A673 (cell line): ENCODE results near the gene GNG7. TPM values are rescaled to one million over a fixed set of nuclear protein-coding genes. Genes with fewer than 3 reads are reported as not detected.
"Not testable (repeated sequence)": the region's sequence is repeated elsewhere in the genome, so short reads cannot be mapped to it uniquely, and the experiment has no call there.

ENCODE experiments used
- BruUV-seq: library from RNA; stranded (reverse); fragments of 400-500 nt; replicated peaks from 2 replicates; lab custom pipeline; 2021; lab: Mats Ljungman, UMichigan
- CTCF ChIA-PET: fragments of 300-600 bp; sonication (Branson Sonifier 250); formaldehyde crosslinking; loops from one replicate; lab custom pipeline; 2022; ENCODE audit warnings: antibody characterized with exemption; lab: Charles Lee
- POLR2A ChIA-PET: fragments of 300-600 bp; sonication (Branson Sonifier 250); formaldehyde crosslinking; loops from one replicate; lab custom pipeline; 2022; ENCODE audit warnings: antibody characterized with exemption; ENCODE audit not compliant: low non-redundant PET; lab: Charles Lee
- DNase-seq: peaks from one replicate; pipeline ENCODE4 v3.0.0-alpha.2; 2015; ENCODE audit warnings: low spot score
- H3K27ac ChIP-seq: fragments of 200-600 bp; sonication (generic); 2 replicates; pipeline ENCODE4 v1.5.1; 2016; ENCODE audit warnings: mixed run types, low read depth, mild to moderate bottlenecking, mixed read lengths, antibody characterized with exemption, low read length; ENCODE audit not compliant: poor library complexity, severe bottlenecking
- H3K27me3 ChIP-seq: fragments of 200-600 bp; sonication (generic); replicated peaks from 2 replicates; pipeline ENCODE4 v1.6.1; 2017; ENCODE audit warnings: mixed run types, low read depth, mild to moderate bottlenecking, mixed read lengths, antibody characterized with exemption, low read length; ENCODE audit not compliant: insufficient read depth, poor library complexity
- H3K36me3 ChIP-seq: fragments of 200-600 bp; sonication (generic); 2 replicates; pipeline ENCODE4 v1.6.1; 2016; ENCODE audit warnings: mixed run types, mild to moderate bottlenecking, mixed read lengths, antibody characterized with exemption, low read length; ENCODE audit not compliant: insufficient read depth, poor library complexity, severe bottlenecking
- H3K4me1 ChIP-seq: fragments of 200-600 bp; sonication (generic); 2 replicates; pipeline ENCODE4 v1.6.1; 2017; ENCODE audit warnings: mixed run types, mild to moderate bottlenecking, mixed read lengths, antibody characterized with exemption, low read length; ENCODE audit not compliant: insufficient read depth, poor library complexity, severe bottlenecking
- H3K4me3 ChIP-seq: fragments of 200-600 bp; sonication (generic); 2 replicates; pipeline ENCODE4 v1.5.1; 2016; ENCODE audit warnings: low read depth, mixed run types, mild to moderate bottlenecking, mixed read lengths, low read length; ENCODE audit not compliant: poor library complexity, severe bottlenecking
- H3K9me3 ChIP-seq: fragments of 200-600 bp; sonication (generic); 2 replicates; pipeline ENCODE4 v1.6.1; 2016; ENCODE audit warnings: mixed run types, low read depth, mild to moderate bottlenecking, mixed read lengths, antibody characterized with exemption, low read length; ENCODE audit not compliant: poor library complexity, severe bottlenecking
- EZH2 ChIP-seq: fragments of 200-600 bp; sonication (generic); IDR thresholded peaks from 2 replicates; pipeline ENCODE4 v1.6.1; 2017; ENCODE audit warnings: borderline replicate concordance, low read depth, mild to moderate bottlenecking, mixed read lengths, antibody characterized with exemption, low read length; ENCODE audit not compliant: poor library complexity, severe bottlenecking
- intact Hi-C: fragments of 100-400 bp; cut with micrococcal nuclease; formaldehyde crosslinking; loops from one replicate; pipeline ENCODE4 v1.10.0; 2022; ENCODE audit not compliant: unreplicated experiment
- total RNA-seq: library from RNA; stranded (reverse); gene quantifications from 2 replicates; pipeline ENCODE4 v1.2.3, GENCODE V29; 2021
- TF ChIP-seq, protein P1 (sequence below): fragments of 300-800, 200-600 bp; sonication (generic); conservative IDR thresholded peaks from 2 replicates; pipeline ENCODE4 v1.5.1; 2017; ENCODE audit warnings: low read depth, mild to moderate bottlenecking, antibody characterized with exemption, low read length, moderate library complexity, mixed read lengths

The GNG7 gene
- total RNA-seq, 1 experiment from 2014 or later, result 0.30 TPM

DNA sequence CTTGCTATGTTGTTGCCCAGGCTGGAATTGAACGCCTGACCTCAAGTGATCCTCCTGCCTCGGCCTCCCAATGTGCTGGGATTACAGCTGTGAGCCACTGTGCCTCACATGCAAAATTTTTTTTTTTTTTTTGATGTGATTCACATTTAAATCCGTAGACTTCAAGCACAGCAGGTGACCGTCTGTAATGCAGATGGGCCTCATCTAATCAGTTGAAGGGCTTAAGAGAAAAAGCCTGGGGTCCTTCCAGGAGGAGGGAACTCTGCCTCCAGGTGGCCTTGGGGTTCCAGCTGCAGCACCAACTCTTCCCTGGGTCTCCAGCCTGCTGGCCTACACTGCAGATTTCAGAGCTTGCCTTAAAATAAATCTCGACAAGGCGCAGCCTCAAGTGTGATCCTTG lies 183.0 kb downstream of the GNG7 start:
- intact Hi-C loops, result no loop called here
- DNase-seq, result no peak
- POLR2A ChIA-PET, result no interaction called here

DNA sequence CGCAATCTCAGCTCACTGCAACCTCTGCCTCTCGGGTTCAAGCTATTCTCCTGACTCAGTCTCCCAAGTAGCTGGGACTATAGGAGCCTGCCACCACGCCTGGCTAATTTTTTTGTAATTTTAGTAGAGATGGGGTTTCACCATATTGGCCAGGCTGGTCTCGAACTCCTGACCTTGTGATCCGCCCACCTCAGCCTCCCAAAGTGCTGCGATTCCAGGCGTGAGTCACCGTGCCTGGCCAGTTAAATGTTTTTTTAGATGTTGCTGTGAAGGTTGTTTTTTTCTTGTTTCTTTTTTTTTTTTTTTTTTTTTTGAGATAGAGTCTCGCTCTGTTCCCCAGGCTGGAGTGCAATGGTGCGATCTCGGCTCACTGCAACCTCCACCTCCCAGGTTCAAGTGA lies 183.6 kb downstream of the GNG7 start:
- BruUV-seq, H3K4me1 ChIP-seq, H3K36me3 ChIP-seq, CTCF ChIA-PET, H3K4me3 ChIP-seq, H3K27ac ChIP-seq, H3K9me3 ChIP-seq, intact Hi-C loops, DNase-seq, H3K27me3 ChIP-seq: not testable (repeated sequence)
- POLR2A ChIA-PET, result interaction anchor here (0.6 kb wide), 1 partner anchor 43 kb away, joined by 4 read pairs; the partner anchor contains the start of gene GADD45B

More for the DNA sequence above, 183.0 kb downstream of the GNG7 start:
- TF ChIP-seq, protein P1, sequence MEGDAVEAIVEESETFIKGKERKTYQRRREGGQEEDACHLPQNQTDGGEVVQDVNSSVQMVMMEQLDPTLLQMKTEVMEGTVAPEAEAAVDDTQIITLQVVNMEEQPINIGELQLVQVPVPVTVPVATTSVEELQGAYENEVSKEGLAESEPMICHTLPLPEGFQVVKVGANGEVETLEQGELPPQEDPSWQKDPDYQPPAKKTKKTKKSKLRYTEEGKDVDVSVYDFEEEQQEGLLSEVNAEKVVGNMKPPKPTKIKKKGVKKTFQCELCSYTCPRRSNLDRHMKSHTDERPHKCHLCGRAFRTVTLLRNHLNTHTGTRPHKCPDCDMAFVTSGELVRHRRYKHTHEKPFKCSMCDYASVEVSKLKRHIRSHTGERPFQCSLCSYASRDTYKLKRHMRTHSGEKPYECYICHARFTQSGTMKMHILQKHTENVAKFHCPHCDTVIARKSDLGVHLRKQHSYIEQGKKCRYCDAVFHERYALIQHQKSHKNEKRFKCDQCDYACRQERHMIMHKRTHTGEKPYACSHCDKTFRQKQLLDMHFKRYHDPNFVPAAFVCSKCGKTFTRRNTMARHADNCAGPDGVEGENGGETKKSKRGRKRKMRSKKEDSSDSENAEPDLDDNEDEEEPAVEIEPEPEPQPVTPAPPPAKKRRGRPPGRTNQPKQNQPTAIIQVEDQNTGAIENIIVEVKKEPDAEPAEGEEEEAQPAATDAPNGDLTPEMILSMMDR, result no peak
- no peak for TF ChIP-seq EZH2
- Histone ChIP-seq H3K27me3 (no peaks in the 10 kb centered on the region), H3K9me3 (no peaks in the 10 kb centered on the region), H3K36me3 (no peaks in the 10 kb centered on the region), H3K4me3 (no peak overlapping the region), H3K4me1 (no peaks in the 10 kb centered on the region), H3K27ac (no peak overlapping the region)
- no TSS peak for BruUV-seq
- CTCF ChIA-PET, result no interaction called here

DNA sequence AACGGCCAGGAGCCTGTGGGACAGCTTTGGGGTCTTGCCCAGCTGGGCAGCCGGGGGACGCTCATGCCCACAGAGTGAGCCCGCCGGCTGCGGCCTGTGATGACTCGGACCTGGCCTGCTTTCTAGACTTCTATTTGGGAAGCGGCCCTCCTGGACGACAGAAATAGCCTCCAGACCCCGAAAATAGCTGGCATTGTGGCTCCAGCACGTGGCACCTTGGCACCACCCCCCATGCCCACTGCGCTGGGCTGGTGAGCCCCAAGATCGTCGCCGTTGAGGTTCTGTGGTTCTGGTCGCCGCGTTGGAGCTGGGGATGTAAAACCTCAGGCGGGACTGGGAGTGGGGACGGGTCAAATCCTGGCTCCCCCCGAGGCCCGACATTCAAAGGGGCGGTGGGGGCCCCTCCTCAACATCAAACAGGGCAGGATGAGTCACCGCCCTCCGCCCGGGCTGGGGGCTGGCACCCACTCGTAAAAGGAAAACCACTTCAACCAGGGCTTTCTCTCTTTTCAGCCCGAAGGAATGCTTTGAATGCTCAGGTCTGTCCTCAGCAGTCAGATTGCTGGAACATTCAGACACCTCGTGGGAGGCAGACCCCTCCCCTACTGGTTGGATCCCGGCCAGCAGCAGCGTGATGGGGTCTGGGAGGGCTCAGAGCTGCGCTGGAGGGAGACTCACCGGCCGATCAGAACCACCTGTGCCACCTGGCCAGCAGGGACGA lies 184.5 kb downstream of the GNG7 start:
- Histone ChIP-seq H3K4me3 (no peak overlapping the region), H3K27ac (no peak overlapping the region), H3K36me3 (no peaks in the 10 kb centered on the region), H3K4me1 (no peaks in the 10 kb centered on the region), H3K9me3 (no peaks in the 10 kb centered on the region), H3K27me3 (no peaks in the 10 kb centered on the region)
- POLR2A ChIA-PET, result no interaction called here
- intact Hi-C loops, result no loop called here
- DNase-seq, result no peak
- TF ChIP-seq EZH2, result no peak
- TF ChIP-seq, protein P1, result no peak
- CTCF ChIA-PET, result no interaction called here
- BruUV-seq, result no TSS peak

DNA sequence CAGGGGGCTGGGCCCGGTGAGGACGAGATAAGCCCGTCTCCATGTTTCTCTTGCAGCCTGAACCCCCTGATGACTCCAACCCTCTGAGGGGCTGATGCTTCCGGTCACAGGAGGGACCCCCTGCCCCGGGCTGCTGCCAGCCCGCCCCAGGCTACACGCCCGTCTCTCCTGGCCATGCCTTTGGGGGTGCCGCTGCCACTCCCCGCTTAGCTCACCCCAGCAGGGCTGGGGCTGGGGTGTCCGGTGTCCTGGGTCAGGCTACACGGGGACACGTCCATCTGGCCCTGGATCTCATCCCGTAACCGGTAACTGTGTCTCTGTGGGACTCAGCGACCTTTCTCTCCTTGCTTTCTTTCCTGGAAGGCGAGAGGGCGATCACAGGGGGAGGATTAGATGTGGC lies 185.8 kb downstream of the GNG7 start:
- Histone ChIP-seq H3K4me3 (no peak overlapping the region), H3K36me3 (no peaks in the 10 kb centered on the region), H3K27ac (no peak overlapping the region), H3K9me3 (no peaks in the 10 kb centered on the region), H3K27me3 (no peaks in the 10 kb centered on the region), H3K4me1 (peaks cover 7% of the 10 kb centered on the region)
- no TSS peak for BruUV-seq
- CTCF ChIA-PET, result no interaction called here
- POLR2A ChIA-PET, result no interaction called here
- no peak for DNase-seq
- intact Hi-C loops, result no loop called here
- TF ChIP-seq, protein P1, result no peak
- no peak for TF ChIP-seq EZH2
